Endothelial cell of umbilical vein (primary cell): ENCODE measurements around the gene RAB36. TPM values are rescaled to one million over a fixed set of nuclear protein-coding genes. Genes with fewer than 3 reads are reported as not detected.

Source experiments
- BruUV-seq: library from RNA; stranded (reverse); fragments of 400-500 nt; replicated peaks from 2 replicates; lab custom pipeline; 2021; lab: Mats Ljungman, UMichigan
- CTCF ChIA-PET: fragments of 300-600, 350-600 bp; sonication (Branson Sonifier 250); formaldehyde crosslinking; loops from one replicate; lab custom pipeline; 2021; ENCODE audit warnings: antibody characterized with exemption, inconsistent platforms; lab: Charles Lee
- POLR2A ChIA-PET: fragments of 300-600, 350-600 bp; sonication (Branson Sonifier 250); formaldehyde crosslinking; loops from one replicate; lab custom pipeline; 2021; ENCODE audit warnings: antibody characterized with exemption, inconsistent platforms; lab: Charles Lee
- DNase-seq: peaks from one replicate; pipeline ENCODE4 v3.0.0-alpha.2; 2011; ENCODE audit warnings: low read depth, low spot score
- FAIRE-seq: peaks from 2 replicates; lab custom pipeline; 2011; peaks lifted over from hg19 to GRCh38; lab: Jason Lieb, UNC
- H2AFZ ChIP-seq: 2 replicates; pipeline ENCODE4 v1.6.0; 2012; ENCODE audit warnings: low read depth, low read length, control low read depth, inconsistent platforms
- H3K27ac ChIP-seq: 2 replicates; pipeline ENCODE4 v1.5.1; 2011; ENCODE audit warnings: low read depth, mild to moderate bottlenecking, control low read depth, low read length, moderate library complexity; ENCODE audit not compliant: insufficient read depth
- H3K27me3 ChIP-seq, 2 experiments: 2 replicates each; pipeline versions ENCODE4 v1.6.0 to v1.6.1; 2011; ENCODE audit warnings: low read length in 2 of 2, mixed read lengths in 1 of 2; ENCODE audit not compliant: control insufficient read depth in 2 of 2, insufficient read depth in 2 of 2
- H3K36me3 ChIP-seq, 2 experiments: 2 replicates in 1 of 2; 3 replicates in 1 of 2; pipeline ENCODE4 v1.5.1; 2011; ENCODE audit warnings: low read length in 2 of 2, mild to moderate bottlenecking in 1 of 2, moderate library complexity in 1 of 2; ENCODE audit not compliant: control insufficient read depth in 2 of 2, insufficient read depth in 2 of 2; ENCODE audit errors: extremely low read depth in 1 of 2
- H3K4me1 ChIP-seq: 3 replicates; pipeline ENCODE4 v1.5.1; 2011; ENCODE audit warnings: mild to moderate bottlenecking, low read length; ENCODE audit not compliant: control insufficient read depth, insufficient read depth; ENCODE audit errors: extremely low read depth
- H3K4me2 ChIP-seq: 2 replicates; pipeline ENCODE4 v1.6.1; 2011; ENCODE audit warnings: low read length, control low read depth, mixed read lengths; ENCODE audit not compliant: insufficient read depth
- H3K4me3 ChIP-seq, 3 experiments: fragments of 200-600 bp in 1 of 3; sonication (generic), shearing (Covaris generic) in 1 of 3; replicated peaks in 1 of 3; 2 replicates each; pipeline ENCODE4 v1.5.1; 2011 to 2016; ENCODE audit warnings: control low read depth in 3 of 3, low read length in 3 of 3, mild to moderate bottlenecking in 2 of 3, inconsistent platforms in 1 of 3, low read depth in 1 of 3, moderate library complexity in 1 of 3; ENCODE audit not compliant: insufficient read depth in 1 of 3
- H3K79me2 ChIP-seq: 2 replicates; pipeline ENCODE4 v1.6.0; 2012; ENCODE audit warnings: low read length, inconsistent platforms; ENCODE audit not compliant: control insufficient read depth, insufficient read depth
- H3K9ac ChIP-seq: replicated peaks from 2 replicates; pipeline ENCODE3; 2011; ENCODE audit warnings: low read length, control low read depth; ENCODE audit not compliant: insufficient read depth; ENCODE audit errors: extremely low read depth
- H3K9me1 ChIP-seq: replicated peaks from 3 replicates; pipeline ENCODE4 v1.6.0; 2011; ENCODE audit warnings: mild to moderate bottlenecking, low read length; ENCODE audit not compliant: control insufficient read depth, insufficient read depth; ENCODE audit errors: extremely low read depth
- H3K9me3 ChIP-seq: replicated peaks from 2 replicates; pipeline ENCODE4 v1.5.1; 2012; ENCODE audit warnings: low read length, inconsistent platforms; ENCODE audit not compliant: control insufficient read depth, insufficient read depth
- H4K20me1 ChIP-seq: replicated peaks from 2 replicates; pipeline ENCODE3; 2011; ENCODE audit warnings: mild to moderate bottlenecking, low read length; ENCODE audit not compliant: control insufficient read depth, insufficient read depth; ENCODE audit errors: extremely low read depth
- EZH2 ChIP-seq: IDR thresholded peaks from 2 replicates; pipeline ENCODE4 v1.6.1; 2012; ENCODE audit warnings: borderline replicate concordance, low read depth, mild to moderate bottlenecking, moderate library complexity, low read length, inconsistent platforms; ENCODE audit not compliant: severe bottlenecking
- FOS ChIP-seq: IDR thresholded peaks from 2 replicates; pipeline ENCODE4 v1.6.1; 2011; ENCODE audit warnings: mild to moderate bottlenecking, low read length, moderate library complexity, borderline replicate concordance; ENCODE audit not compliant: insufficient read depth
- GATA2 ChIP-seq: IDR thresholded peaks from 2 replicates; pipeline ENCODE4 v1.7.0; 2011; ENCODE audit warnings: low read depth, mild to moderate bottlenecking, moderate library complexity, mixed read lengths, low read length; ENCODE audit not compliant: insufficient read length, insufficient read depth
- JUN ChIP-seq: IDR thresholded peaks from 2 replicates; pipeline ENCODE4 v1.6.1; 2011; ENCODE audit warnings: borderline replicate concordance, low read depth; ENCODE audit not compliant: insufficient read length, insufficient read depth
- MYC ChIP-seq: IDR thresholded peaks from one replicate; pipeline ENCODE4 v1.6.1; 2011; ENCODE audit warnings: mild to moderate bottlenecking, low read depth, low read length
- POLR2A ChIP-seq: IDR thresholded peaks from 2 replicates; pipeline ENCODE4 v1.6.1; 2012; ENCODE audit warnings: low read depth, mild to moderate bottlenecking, control low read depth, low read length
- POLR2AphosphoS5 ChIP-seq: IDR thresholded peaks from 2 replicates; pipeline ENCODE4 v1.6.1; 2012; ENCODE audit warnings: low read depth, mild to moderate bottlenecking, control low read depth, low read length, moderate library complexity; ENCODE audit not compliant: insufficient read depth
- dilution Hi-C: fragments of 300-500 bp; cut with MboI; formaldehyde crosslinking; loops from one replicate; pipeline ENCODE4 v1.15.0; 2019; ENCODE audit warnings: low sequenced_read_pairs; ENCODE audit not compliant: extremely low pct_ligation_motif_present
- intact Hi-C: fragments of 100-400 bp; cut with micrococcal nuclease; formaldehyde crosslinking; loops from one replicate; pipeline ENCODE4 v1.10.0; 2022
- polyA plus RNA-seq, 4 experiments: library from polyadenylated mRNA; depleted of rRNA in 3 of 4; stranded (reverse) in 3 of 4; unstranded in 1 of 4; fragments of >200 nt; gene quantifications; 2 replicates each; pipeline versions ENCODE4 v1.2.1 to v1.2.3, GENCODE V29; 2011 to 2012; ENCODE audit warnings: missing spikeins in 1 of 4
- total RNA-seq: library from RNA; stranded (reverse); gene quantifications from 2 replicates; pipeline ENCODE4 v1.2.3, GENCODE V29; 2021
- TF ChIP-seq, protein P1 (sequence below), 2 donors: IDR thresholded peaks; 1 replicate in 1 of 2; 2 replicates in 1 of 2; pipeline ENCODE4 v1.5.1; 2011; ENCODE audit warnings: low read length in 2 of 2, mild to moderate bottlenecking in 2 of 2, moderate library complexity in 2 of 2, control low read depth in 1 of 2, inconsistent platforms in 1 of 2, low read depth in 1 of 2; ENCODE audit not compliant: insufficient read depth in 1 of 2; ENCODE audit errors: extremely low read depth in 1 of 2
- TF ChIP-seq, protein P2 (sequence below): IDR thresholded peaks from 2 replicates; pipeline ENCODE4 v1.6.1; 2011; ENCODE audit not compliant: insufficient read depth, insufficient read length

RAB36 gene
- total and polyA plus RNA-seq, 2 donors (not counting 3 experiments of a cell fraction or from before 2014, with no cell fraction given): 2.7 to 3.1 TPM

DNA sequence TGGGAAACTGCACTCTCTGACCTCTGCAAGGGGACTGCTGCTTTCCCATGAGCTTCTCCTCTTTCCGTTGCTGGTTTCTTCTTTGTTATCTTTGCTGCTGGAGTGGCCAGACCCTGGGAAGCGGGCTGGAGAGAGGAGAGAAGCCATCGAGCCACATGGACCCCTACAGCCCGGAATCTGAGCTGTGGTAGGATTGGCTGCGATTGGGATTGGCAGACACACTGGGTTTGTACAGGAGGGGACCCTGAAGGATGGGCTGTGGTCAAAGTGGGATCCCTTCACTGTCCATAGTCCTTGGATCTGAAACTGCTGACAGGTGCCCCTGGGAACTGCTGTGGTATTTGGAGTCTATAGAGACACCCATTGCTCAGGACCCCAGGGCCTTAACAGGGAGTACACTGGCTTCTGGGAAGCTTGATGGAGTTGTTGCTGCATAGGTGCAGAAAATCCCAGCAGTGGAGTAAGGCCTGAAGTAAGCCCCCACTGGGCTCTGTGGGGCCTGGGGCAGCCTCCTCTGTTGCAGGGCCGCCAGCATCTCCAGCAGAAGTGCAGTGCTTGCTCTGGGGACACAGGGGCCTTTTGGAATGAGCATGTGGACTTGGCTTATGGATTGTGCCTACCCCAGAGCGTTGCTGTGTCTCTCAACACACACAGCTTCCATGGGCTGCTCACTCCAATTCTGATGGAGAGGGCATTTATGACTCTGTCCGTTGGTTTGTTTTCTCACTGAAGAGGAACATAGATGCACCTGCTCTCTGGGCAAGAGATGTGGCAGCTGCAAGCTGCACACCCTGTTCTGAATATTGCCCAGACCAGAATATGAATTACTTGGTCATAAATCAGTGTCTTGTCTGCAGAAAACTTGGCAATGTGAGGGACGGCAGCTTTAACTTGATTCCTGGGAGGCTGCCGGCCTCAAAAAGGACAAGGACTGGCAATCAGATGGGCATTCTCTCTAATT, 67.1 kb downstream of the RAB36 start:
- DNase-seq: no peak
- no peak overlapping the region for H3K4me2 ChIP-seq
- CTCF ChIA-PET: interaction anchor here (1.3 to 6.2 kb wide), 4 partner anchors 14 to 70 kb away, joined by 3 to 41 read pairs (median 4); partner anchors contain the start of gene BCR
- H3K27ac ChIP-seq: peak overlapping the region; percentile 84
- dilution Hi-C loops: no loop called here
- no peaks in the 10 kb centered on the region for H3K9me1 ChIP-seq
- no peaks in the 10 kb centered on the region for H4K20me1 ChIP-seq
- peaks cover 52% of the 10 kb centered on the region for H3K4me1 ChIP-seq
- H3K36me3 ChIP-seq: peaks cover 2 to 7% of the 10 kb centered on the region in 2 experiments
- H3K9ac ChIP-seq: no peak overlapping the region
- peaks cover 88% of the 10 kb centered on the region for H3K79me2 ChIP-seq
- FAIRE-seq: no peak
- H3K4me3 ChIP-seq: no peak overlapping the region
- intact Hi-C loops: no loop called here
- BruUV-seq: no TSS peak
- H3K27me3 ChIP-seq: no peaks in the 10 kb centered on the region
- POLR2A ChIA-PET: no interaction called here
- TF ChIP-seq GATA2 (no peak), POLR2A (no peak), POLR2AphosphoS5 (no peak), FOS (no peak), JUN (no peak), EZH2 (no peak), MYC (no peak)
- TF ChIP-seq, protein P1, sequence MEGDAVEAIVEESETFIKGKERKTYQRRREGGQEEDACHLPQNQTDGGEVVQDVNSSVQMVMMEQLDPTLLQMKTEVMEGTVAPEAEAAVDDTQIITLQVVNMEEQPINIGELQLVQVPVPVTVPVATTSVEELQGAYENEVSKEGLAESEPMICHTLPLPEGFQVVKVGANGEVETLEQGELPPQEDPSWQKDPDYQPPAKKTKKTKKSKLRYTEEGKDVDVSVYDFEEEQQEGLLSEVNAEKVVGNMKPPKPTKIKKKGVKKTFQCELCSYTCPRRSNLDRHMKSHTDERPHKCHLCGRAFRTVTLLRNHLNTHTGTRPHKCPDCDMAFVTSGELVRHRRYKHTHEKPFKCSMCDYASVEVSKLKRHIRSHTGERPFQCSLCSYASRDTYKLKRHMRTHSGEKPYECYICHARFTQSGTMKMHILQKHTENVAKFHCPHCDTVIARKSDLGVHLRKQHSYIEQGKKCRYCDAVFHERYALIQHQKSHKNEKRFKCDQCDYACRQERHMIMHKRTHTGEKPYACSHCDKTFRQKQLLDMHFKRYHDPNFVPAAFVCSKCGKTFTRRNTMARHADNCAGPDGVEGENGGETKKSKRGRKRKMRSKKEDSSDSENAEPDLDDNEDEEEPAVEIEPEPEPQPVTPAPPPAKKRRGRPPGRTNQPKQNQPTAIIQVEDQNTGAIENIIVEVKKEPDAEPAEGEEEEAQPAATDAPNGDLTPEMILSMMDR (IDR thresholded peaks at IDR 0.05; ENCODE audit: extremely low read depth in 1 of 2, insufficient read depth in 1 of 2, low read depth in 1 of 2, low read length in 2 of 2): no peak
- TF ChIP-seq, protein P2, sequence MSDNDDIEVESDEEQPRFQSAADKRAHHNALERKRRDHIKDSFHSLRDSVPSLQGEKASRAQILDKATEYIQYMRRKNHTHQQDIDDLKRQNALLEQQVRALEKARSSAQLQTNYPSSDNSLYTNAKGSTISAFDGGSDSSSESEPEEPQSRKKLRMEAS: no peak
- H3K9me3 ChIP-seq: no peaks in the 10 kb centered on the region
- no peak overlapping the region for H2AFZ ChIP-seq
